Measurements from ENCODE around the gene IFITM5.

The IFITM5 gene

DNA sequence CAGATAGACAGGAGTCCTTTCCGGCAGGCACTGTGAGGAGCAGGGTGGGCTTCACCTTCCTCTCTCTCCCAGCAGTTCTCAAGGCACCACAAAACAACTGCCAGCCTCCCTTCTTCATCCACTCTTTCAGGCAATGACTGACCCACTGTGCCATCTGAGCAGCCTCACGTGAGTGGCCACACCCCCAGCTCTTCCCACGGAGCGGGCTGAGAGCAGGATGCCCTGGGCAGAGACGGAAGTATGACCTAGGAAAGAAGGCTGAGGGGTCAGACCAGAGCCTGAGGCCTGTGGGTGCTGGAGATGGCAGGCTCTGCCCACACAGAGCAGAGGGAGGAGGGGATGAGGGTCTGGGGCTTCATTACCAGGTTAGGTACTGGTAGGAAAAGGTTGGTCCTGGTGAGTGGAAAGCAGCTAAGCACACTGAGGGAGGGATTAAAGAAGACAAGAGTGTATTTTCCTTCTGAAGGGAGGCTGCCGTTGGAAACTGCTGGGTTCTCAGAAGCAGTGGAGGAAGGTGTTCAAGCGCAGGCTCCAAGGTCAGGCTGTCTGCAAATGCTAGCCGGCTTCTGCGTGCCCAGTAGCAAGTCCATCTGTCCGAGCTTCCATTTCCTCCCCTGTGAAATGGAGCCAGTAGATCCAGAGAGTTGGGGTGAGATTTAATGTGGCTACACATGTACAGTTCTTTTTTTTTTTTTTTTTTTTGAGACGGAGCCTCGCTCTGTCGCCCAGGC lies 16.5 kb downstream of the IFITM5 start:
- H3K36me3 ChIP-seq (ENCODE audit: control insufficient read depth in 2 of 2, insufficient read depth in 1 of 2, low read length in 2 of 2) = no peaks in the 10 kb centered on the region
- POLR2A ChIA-PET = no interaction called here
- H3K4me1 ChIP-seq (ENCODE audit: control insufficient read depth, insufficient read depth, low read length) = no peaks in the 10 kb centered on the region
- no peaks in the 10 kb centered on the region for H3K9me3 ChIP-seq (ENCODE audit: control insufficient read depth, insufficient read depth, low read depth, low read length)
- CTCF ChIA-PET = interaction anchor here (0.8 to 1.8 kb wide), 4 partner anchors 23 to 32 kb away, joined by 4 to 8 read pairs (median 6); no protein-coding TSS in a partner anchor
- peak; percentile 56 for TF ChIP-seq ZFHX2 (tag by site-specific recombination; conservative IDR thresholded peaks at IDR 0.05)
- TF ChIP-seq ZNF549 (tag by site-specific recombination; IDR thresholded peaks at IDR 0.05) = no peak
- TF ChIP-seq, protein P1, sequence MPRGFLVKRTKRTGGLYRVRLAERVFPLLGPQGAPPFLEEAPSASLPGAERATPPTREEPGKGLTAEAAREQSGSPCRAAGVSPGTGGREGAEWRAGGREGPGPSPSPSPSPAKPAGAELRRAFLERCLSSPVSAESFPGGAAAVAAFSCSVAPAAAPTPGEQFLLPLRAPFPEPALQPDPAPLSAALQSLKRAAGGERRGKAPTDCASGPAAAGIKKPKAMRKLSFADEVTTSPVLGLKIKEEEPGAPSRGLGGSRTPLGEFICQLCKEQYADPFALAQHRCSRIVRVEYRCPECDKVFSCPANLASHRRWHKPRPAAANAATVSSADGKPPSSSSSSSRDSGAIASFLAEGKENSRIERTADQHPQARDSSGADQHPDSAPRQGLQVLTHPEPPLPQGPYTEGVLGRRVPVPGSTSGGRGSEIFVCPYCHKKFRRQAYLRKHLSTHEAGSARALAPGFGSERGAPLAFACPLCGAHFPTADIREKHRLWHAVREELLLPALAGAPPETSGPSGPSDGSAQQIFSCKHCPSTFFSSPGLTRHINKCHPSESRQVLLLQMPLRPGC (tag by site-specific recombination; IDR thresholded peaks at IDR 0.05) = no peak
- TF ChIP-seq EGR2 (tag by site-specific recombination; IDR thresholded peaks at IDR 0.05; ENCODE audit: low read depth) = peak; percentile 44
- no peak for TF ChIP-seq YY2 (tag by site-specific recombination; IDR thresholded peaks at IDR 0.05)
- 0 out of 2 replicates have a peak, but pooled peaks have one; percentile 9 for TF ChIP-seq SP2 (tag by site-specific recombination; IDR thresholded peaks at IDR 0.05)
- TF ChIP-seq ZNF2 (tag by site-specific recombination; IDR thresholded peaks at IDR 0.05) = no peak
- TF ChIP-seq ZNF624 (tag by site-specific recombination; IDR thresholded peaks at IDR 0.05) = no peak
- no peak overlapping the region for H3K27ac ChIP-seq (ENCODE audit: extremely low read depth, low read depth, low read length)
- H3K4me3 ChIP-seq (ENCODE audit: low read depth, low read length) = no peak overlapping the region

DNA sequence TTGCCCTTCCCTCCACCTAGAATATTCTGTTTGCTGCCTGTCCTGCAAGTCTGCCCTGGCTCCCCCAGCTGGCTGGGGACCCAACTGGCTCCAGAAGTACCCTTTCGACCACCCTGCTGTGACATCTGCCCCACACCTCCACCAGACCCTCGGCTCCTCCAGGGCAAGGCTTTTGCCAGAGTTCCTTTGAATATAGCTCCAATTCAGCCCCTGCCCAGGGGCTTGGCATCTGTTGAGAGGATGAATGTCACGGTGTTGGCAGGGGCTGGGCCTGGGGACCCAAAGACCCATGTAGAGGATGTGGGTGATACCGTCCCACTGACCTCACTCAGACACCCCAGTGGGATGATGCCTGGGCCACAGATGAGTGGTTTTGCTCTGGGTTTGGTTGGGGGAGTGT lies 17.2 kb downstream of the IFITM5 start:
- no peak overlapping the region for H3K27ac ChIP-seq (ENCODE audit: extremely low read depth, low read depth, low read length)
- TF ChIP-seq ZNF433 (tag by site-specific recombination; IDR thresholded peaks at IDR 0.05; ENCODE audit: low read depth) (no peak), ZNF354C (tag by site-specific recombination; IDR thresholded peaks at IDR 0.05; ENCODE audit: borderline replicate concordance, low read depth) (no peak), GFI1B (tag by site-specific recombination; IDR thresholded peaks at IDR 0.05) (no peak), ZNF843 (tag by site-specific recombination; IDR thresholded peaks at IDR 0.05) (no peak), ZBTB1 (tag by site-specific recombination; IDR thresholded peaks at IDR 0.05) (no peak), KLF10 (tag by site-specific recombination; IDR thresholded peaks at IDR 0.05) (no peak), ZNF596 (tag by site-specific recombination; IDR thresholded peaks at IDR 0.05) (no peak), ZNF16 (tag by site-specific recombination; IDR thresholded peaks at IDR 0.05; ENCODE audit: low read depth) (no peak), ZNF202 (tag by site-specific recombination; IDR thresholded peaks at IDR 0.05; ENCODE audit: borderline replicate concordance) (no peak), ZSCAN30 (tag by site-specific recombination; IDR thresholded peaks at IDR 0.05) (no peak)
- TF ChIP-seq, protein P2, sequence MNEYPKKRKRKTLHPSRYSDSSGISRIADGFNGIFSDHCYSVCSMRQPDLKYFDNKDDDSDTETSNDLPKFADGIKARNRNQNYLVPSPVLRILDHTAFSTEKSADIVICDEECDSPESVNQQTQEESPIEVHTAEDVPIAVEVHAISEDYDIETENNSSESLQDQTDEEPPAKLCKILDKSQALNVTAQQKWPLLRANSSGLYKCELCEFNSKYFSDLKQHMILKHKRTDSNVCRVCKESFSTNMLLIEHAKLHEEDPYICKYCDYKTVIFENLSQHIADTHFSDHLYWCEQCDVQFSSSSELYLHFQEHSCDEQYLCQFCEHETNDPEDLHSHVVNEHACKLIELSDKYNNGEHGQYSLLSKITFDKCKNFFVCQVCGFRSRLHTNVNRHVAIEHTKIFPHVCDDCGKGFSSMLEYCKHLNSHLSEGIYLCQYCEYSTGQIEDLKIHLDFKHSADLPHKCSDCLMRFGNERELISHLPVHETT (tag by site-specific recombination; IDR thresholded peaks at IDR 0.05) = no peak
- TF ChIP-seq, protein P3, sequence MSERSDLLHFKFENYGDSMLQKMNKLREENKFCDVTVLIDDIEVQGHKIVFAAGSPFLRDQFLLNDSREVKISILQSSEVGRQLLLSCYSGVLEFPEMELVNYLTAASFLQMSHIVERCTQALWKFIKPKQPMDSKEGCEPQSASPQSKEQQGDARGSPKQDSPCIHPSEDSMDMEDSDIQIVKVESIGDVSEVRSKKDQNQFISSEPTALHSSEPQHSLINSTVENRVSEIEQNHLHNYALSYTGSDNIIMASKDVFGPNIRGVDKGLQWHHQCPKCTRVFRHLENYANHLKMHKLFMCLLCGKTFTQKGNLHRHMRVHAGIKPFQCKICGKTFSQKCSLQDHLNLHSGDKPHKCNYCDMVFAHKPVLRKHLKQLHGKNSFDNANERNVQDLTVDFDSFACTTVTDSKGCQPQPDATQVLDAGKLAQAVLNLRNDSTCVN (tag by site-specific recombination; optimal IDR thresholded peaks at IDR 0.05) = no peak
- TF ChIP-seq, protein P4, sequence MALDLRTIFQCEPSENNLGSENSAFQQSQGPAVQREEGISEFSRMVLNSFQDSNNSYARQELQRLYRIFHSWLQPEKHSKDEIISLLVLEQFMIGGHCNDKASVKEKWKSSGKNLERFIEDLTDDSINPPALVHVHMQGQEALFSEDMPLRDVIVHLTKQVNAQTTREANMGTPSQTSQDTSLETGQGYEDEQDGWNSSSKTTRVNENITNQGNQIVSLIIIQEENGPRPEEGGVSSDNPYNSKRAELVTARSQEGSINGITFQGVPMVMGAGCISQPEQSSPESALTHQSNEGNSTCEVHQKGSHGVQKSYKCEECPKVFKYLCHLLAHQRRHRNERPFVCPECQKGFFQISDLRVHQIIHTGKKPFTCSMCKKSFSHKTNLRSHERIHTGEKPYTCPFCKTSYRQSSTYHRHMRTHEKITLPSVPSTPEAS (tag by site-specific recombination; IDR thresholded peaks at IDR 0.05) = no peak
- TF ChIP-seq, protein P5, sequence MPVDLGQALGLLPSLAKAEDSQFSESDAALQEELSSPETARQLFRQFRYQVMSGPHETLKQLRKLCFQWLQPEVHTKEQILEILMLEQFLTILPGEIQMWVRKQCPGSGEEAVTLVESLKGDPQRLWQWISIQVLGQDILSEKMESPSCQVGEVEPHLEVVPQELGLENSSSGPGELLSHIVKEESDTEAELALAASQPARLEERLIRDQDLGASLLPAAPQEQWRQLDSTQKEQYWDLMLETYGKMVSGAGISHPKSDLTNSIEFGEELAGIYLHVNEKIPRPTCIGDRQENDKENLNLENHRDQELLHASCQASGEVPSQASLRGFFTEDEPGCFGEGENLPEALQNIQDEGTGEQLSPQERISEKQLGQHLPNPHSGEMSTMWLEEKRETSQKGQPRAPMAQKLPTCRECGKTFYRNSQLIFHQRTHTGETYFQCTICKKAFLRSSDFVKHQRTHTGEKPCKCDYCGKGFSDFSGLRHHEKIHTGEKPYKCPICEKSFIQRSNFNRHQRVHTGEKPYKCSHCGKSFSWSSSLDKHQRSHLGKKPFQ (tag by site-specific recombination; IDR thresholded peaks at IDR 0.05) = no peak
- H3K36me3 ChIP-seq (ENCODE audit: control insufficient read depth in 2 of 2, insufficient read depth in 1 of 2, low read length in 2 of 2) = no peaks in the 10 kb centered on the region
- ChIA-PET CTCF (interaction anchor here (0.8 to 1.5 kb wide), 3 partner anchors 24 to 31 kb away, joined by 4 to 8 read pairs (median 6); no protein-coding TSS in a partner anchor), POLR2A (no interaction called here)
- H3K4me3 ChIP-seq (ENCODE audit: low read depth, low read length) = no peak overlapping the region
- no peaks in the 10 kb centered on the region for H3K9me3 ChIP-seq (ENCODE audit: control insufficient read depth, insufficient read depth, low read depth, low read length)
- no peaks in the 10 kb centered on the region for H3K4me1 ChIP-seq (ENCODE audit: control insufficient read depth, insufficient read depth, low read length)

All from HEK293 (cell line).